Panc1 (cell line): ENCODE measurements around the gene LYSMD2.

ENCODE experiments used
- POLR2AphosphoS5 ChIP-seq: IDR thresholded peaks from 2 replicates; pipeline ENCODE4 v1.6.1; 2012; ENCODE audit warnings: mild to moderate bottlenecking, low read depth, low read length, moderate library complexity
- SIN3A ChIP-seq: IDR thresholded peaks from 2 replicates; pipeline ENCODE4 v1.6.1; 2012; ENCODE audit warnings: low read depth, mild to moderate bottlenecking, low read length, moderate library complexity, borderline replicate concordance; ENCODE audit not compliant: insufficient read depth
- TCF7L2 ChIP-seq: IDR thresholded peaks from 2 replicates; pipeline ENCODE4 v1.6.1; 2011; ENCODE audit warnings: mild to moderate bottlenecking, low read depth, low read length, inconsistent platforms
- TF ChIP-seq, protein P1 (sequence below): fragments of 450-650 bp; IDR thresholded peaks from 2 replicates; pipeline ENCODE4 v1.5.1; 2017; ENCODE audit warnings: mild to moderate bottlenecking
- TF ChIP-seq, protein P2 (sequence below), 2 experiments: IDR thresholded peaks; 2 replicates each; pipeline ENCODE4 v1.6.1; 2011 to 2012; ENCODE audit warnings: low read depth in 2 of 2, control low read depth in 1 of 2, low read length in 1 of 2, mild to moderate bottlenecking in 1 of 2, moderate library complexity in 1 of 2; ENCODE audit not compliant: insufficient read depth in 1 of 2

DNA sequence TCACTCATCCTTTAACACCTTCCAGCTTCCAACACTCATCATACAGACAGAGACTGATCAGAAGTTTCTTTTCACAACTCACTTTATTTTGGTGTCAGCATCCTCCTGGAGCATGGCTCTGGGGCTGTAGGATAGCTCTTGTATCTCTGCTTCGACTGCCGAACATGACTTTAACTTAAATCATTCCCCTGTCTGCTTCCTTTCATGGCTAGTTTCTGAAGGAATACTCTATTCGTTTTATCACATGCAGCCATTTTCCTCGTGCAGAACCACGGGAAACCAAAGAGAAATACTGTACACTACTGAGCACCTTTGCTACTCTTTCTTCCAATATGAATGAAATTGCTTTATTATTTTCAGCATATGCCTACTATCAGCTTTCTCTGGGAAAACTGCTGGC, 11.9 kb upstream of the LYSMD2 start:
- TF ChIP-seq, protein P1, sequence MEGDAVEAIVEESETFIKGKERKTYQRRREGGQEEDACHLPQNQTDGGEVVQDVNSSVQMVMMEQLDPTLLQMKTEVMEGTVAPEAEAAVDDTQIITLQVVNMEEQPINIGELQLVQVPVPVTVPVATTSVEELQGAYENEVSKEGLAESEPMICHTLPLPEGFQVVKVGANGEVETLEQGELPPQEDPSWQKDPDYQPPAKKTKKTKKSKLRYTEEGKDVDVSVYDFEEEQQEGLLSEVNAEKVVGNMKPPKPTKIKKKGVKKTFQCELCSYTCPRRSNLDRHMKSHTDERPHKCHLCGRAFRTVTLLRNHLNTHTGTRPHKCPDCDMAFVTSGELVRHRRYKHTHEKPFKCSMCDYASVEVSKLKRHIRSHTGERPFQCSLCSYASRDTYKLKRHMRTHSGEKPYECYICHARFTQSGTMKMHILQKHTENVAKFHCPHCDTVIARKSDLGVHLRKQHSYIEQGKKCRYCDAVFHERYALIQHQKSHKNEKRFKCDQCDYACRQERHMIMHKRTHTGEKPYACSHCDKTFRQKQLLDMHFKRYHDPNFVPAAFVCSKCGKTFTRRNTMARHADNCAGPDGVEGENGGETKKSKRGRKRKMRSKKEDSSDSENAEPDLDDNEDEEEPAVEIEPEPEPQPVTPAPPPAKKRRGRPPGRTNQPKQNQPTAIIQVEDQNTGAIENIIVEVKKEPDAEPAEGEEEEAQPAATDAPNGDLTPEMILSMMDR = no peak
- TF ChIP-seq POLR2AphosphoS5 = no peak
- no peak for TF ChIP-seq SIN3A
- TF ChIP-seq, protein P2, sequence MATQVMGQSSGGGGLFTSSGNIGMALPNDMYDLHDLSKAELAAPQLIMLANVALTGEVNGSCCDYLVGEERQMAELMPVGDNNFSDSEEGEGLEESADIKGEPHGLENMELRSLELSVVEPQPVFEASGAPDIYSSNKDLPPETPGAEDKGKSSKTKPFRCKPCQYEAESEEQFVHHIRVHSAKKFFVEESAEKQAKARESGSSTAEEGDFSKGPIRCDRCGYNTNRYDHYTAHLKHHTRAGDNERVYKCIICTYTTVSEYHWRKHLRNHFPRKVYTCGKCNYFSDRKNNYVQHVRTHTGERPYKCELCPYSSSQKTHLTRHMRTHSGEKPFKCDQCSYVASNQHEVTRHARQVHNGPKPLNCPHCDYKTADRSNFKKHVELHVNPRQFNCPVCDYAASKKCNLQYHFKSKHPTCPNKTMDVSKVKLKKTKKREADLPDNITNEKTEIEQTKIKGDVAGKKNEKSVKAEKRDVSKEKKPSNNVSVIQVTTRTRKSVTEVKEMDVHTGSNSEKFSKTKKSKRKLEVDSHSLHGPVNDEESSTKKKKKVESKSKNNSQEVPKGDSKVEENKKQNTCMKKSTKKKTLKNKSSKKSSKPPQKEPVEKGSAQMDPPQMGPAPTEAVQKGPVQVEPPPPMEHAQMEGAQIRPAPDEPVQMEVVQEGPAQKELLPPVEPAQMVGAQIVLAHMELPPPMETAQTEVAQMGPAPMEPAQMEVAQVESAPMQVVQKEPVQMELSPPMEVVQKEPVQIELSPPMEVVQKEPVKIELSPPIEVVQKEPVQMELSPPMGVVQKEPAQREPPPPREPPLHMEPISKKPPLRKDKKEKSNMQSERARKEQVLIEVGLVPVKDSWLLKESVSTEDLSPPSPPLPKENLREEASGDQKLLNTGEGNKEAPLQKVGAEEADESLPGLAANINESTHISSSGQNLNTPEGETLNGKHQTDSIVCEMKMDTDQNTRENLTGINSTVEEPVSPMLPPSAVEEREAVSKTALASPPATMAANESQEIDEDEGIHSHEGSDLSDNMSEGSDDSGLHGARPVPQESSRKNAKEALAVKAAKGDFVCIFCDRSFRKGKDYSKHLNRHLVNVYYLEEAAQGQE (IDR thresholded peaks at IDR 0.05; ENCODE audit: insufficient read depth in 1 of 2, low read depth in 2 of 2, low read length in 1 of 2) = no peak
- TF ChIP-seq TCF7L2 = no peak
